ENCODE measurements around the gene STRN. TPM values are rescaled to one million over a fixed set of nuclear protein-coding genes. Genes with fewer than 3 reads are reported as not detected.
A peak's percentile ranks its signal among the peaks of the same experiment; 100 is the strongest.

Gene STRN
- total and polyA plus RNA-seq, 2 of the 13 experiments (the other 11 are each of a cell fraction or from before 2014, with no cell fraction given) = 10.4 to 19.3 TPM

DNA sequence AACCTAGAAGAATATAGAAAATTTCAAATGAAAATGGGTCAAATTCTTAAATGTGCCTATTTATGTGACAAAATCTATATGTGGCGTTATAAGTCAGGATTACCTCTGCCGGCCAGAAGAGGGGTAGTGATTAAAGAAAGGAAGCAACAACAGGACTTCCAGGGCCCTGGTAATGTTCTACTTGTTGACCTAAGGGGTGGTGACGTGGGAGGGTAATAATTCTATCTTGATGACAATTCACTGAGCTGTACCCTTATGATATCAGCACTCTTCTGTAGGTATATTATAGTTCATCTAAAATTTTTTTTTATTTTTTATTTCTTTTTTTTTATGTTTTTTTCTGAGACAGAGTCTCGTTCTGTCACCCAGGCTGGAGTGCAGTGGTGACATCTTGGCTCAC is 87.9 kb downstream of the STRN start:
- no TSS peak for BruUV-seq (replicated peaks)
- ChIA-PET POLR2A (no interaction called here), CTCF (ENCODE audit: low intra/inter-chr PET ratio, low total read pairs) (no interaction called here)
- DNase-seq (ENCODE audit: low spot score) = no peak
- peaks cover 7% of the 10 kb centered on the region for H3K4me1 ChIP-seq (ENCODE audit: insufficient read depth, low read length)
- ATAC-seq = no peak
- H3K27me3 ChIP-seq (ENCODE audit: control insufficient read depth in 1 of 2, insufficient read depth in 2 of 2, low read length in 2 of 2) = no peaks in the 10 kb centered on the region
- no peak overlapping the region for H3K9ac ChIP-seq (ENCODE audit: insufficient read depth, low read depth, low read length)
- FAIRE-seq = no peak
- H3K27ac ChIP-seq (ENCODE audit: extremely low read length, insufficient read depth, low read length) = no peak overlapping the region
- no peak overlapping the region for H3K4me3 ChIP-seq (replicated peaks in 1 of 3; ENCODE audit: insufficient read depth in 1 of 3, low read depth in 2 of 3, low read length in 3 of 3)
- H3K79me2 ChIP-seq (ENCODE audit: insufficient read depth, low read length) = no peaks in the 10 kb centered on the region
- no peak overlapping the region for H2AFZ ChIP-seq (ENCODE audit: low read length)
- intact Hi-C loops (cut with micrococcal nuclease; ENCODE audit: unreplicated experiment) (loop anchor here (5.0 kb wide), 1 partner anchor 459 kb away; no protein-coding TSS in a partner anchor), in situ Hi-C loops (cut with HindIII; ENCODE audit: extremely low pct_ligation_motif_present, low pct_unique_long_range_greater_than_20kb) (no loop called here)
- H4K20me1 ChIP-seq (ENCODE audit: insufficient read depth, low read length) = no peaks in the 10 kb centered on the region
- H3K4me2 ChIP-seq (ENCODE audit: low read depth, low read length) = no peak overlapping the region
- TF ChIP-seq THAP11 (CRISPR knock-in tag; IDR thresholded peaks at IDR 0.05) (no peak), ZKSCAN1 (IDR thresholded peaks at IDR 0.05; ENCODE audit: low read length) (no peak), EEA1 (CRISPR knock-in tag; IDR thresholded peaks at IDR 0.05; ENCODE audit: borderline replicate concordance) (no peak), TAF1 (CRISPR knock-in tag; IDR thresholded peaks at IDR 0.05) (no peak), ZNF619 (CRISPR knock-in tag; IDR thresholded peaks at IDR 0.05) (no peak)
- no peaks in the 10 kb centered on the region for H3K9me3 ChIP-seq (ENCODE audit: low read length)
- H3K36me3 ChIP-seq (replicated peaks in 1 of 2; ENCODE audit: control insufficient read depth in 1 of 2, insufficient read depth in 2 of 2, low read length in 2 of 2) = peaks cover 5 to 22% of the 10 kb centered on the region in 2 experiments
- WGBS (ENCODE audit: low lambda C conversion rate) = 97% methylated on average over 4 of the region's 4 CpGs

DNA sequence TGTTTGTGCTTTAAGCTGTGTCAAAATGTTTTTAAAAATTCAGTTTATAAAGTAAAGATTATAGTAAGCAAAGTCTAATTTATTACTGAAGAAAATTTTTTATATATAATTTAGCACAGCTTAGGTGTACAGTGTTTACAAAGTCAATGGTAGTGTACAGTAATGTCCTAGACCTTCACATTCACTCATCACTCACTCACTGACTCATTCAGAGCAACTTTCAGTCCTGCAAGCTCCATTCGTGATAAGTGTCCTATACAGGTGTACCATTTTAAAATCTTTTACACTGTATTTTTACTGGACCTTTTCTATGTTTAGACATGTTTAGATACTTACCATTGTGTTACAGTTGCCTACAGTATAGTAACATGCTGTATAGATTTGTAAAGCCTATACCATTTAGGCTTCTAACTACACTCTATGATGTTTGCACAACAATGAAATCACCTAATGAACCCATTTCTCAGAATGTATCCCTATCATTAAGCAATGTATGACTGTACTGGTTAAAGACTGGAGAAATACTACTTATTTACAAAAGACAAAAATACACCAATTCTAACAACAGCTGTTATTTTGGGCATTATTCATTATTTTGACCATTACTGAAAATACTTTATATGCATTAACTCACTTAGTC is 95.1 kb downstream of the STRN start:
- ChIA-PET POLR2A (no interaction called here), CTCF (ENCODE audit: low intra/inter-chr PET ratio, low total read pairs) (no interaction called here)

More for the DNA sequence above, 95.1 kb downstream of the STRN start:
- H4K20me1 ChIP-seq (ENCODE audit: insufficient read depth, low read length) = no peaks in the 10 kb centered on the region
- H3K36me3 ChIP-seq (replicated peaks in 1 of 2; ENCODE audit: control insufficient read depth in 1 of 2, insufficient read depth in 2 of 2, low read length in 2 of 2) = peaks cover 4 to 29% of the 10 kb centered on the region in 2 experiments; a peak in 4 of 5 replicates
- no peak for DNase-seq (ENCODE audit: low spot score)
- H3K27me3 ChIP-seq (ENCODE audit: control insufficient read depth in 1 of 2, insufficient read depth in 2 of 2, low read length in 2 of 2) = no peaks in the 10 kb centered on the region
- H3K4me1 ChIP-seq (ENCODE audit: insufficient read depth, low read length) = no peaks in the 10 kb centered on the region
- H3K4me3 ChIP-seq (replicated peaks in 1 of 3; ENCODE audit: insufficient read depth in 1 of 3, low read depth in 2 of 3, low read length in 3 of 3) = no peak overlapping the region
- intact Hi-C loops (cut with micrococcal nuclease; ENCODE audit: unreplicated experiment) = no loop called here
- H3K79me2 ChIP-seq (ENCODE audit: insufficient read depth, low read length) = no peaks in the 10 kb centered on the region
- H3K9me3 ChIP-seq (ENCODE audit: low read length) = no peaks in the 10 kb centered on the region
- BruUV-seq (replicated peaks) = no TSS peak
- FAIRE-seq = no peak
- H3K27ac ChIP-seq (ENCODE audit: extremely low read length, insufficient read depth, low read length) = no peak overlapping the region
- no peak for ATAC-seq
- no peak overlapping the region for H2AFZ ChIP-seq (ENCODE audit: low read length)
- in situ Hi-C loops (cut with HindIII; ENCODE audit: extremely low pct_ligation_motif_present, low pct_unique_long_range_greater_than_20kb) = no loop called here
- H3K9ac ChIP-seq (ENCODE audit: insufficient read depth, low read depth, low read length) = no peak overlapping the region
- TF ChIP-seq ZNF629 (CRISPR knock-in tag; conservative IDR thresholded peaks at IDR 0.05) = 0 out of 2 replicates have a peak, but pooled peaks have one; percentile 17
- no peak for TF ChIP-seq HOXD1 (CRISPR knock-in tag; IDR thresholded peaks at IDR 0.05)
- WGBS (ENCODE audit: low lambda C conversion rate) = 100% methylated on average over 1 of the region's 1 CpG
- no peak overlapping the region for H3K4me2 ChIP-seq (ENCODE audit: low read depth, low read length)
